HepG2 (cell line): ENCODE measurements around the gene METTL6. TPM values are rescaled to one million over a fixed set of nuclear protein-coding genes. Genes with fewer than 3 reads are reported as not detected.

ENCODE experiments used
- ELF3 ChIP-seq: IDR thresholded peaks from 2 replicates; pipeline ENCODE4 v1.6.1; 2016; ENCODE audit warnings: missing genetic modification reagents, missing compliant biosample characterization
- EZH2 ChIP-seq: conservative IDR thresholded peaks from 2 replicates; pipeline ENCODE4 v1.6.1; 2012; ENCODE audit warnings: mild to moderate bottlenecking, low read depth, low read length, moderate library complexity
- GATA4 ChIP-seq: sonication (generic); IDR thresholded peaks from 2 replicates; pipeline ENCODE4 v1.6.1; 2016; ENCODE audit warnings: antibody characterized with exemption, low read depth, borderline replicate concordance
- GPBP1L1 ChIP-seq: sonication (generic); formaldehyde crosslinking; IDR thresholded peaks from 2 replicates; pipeline ENCODE4 v1.5.0; 2020; ENCODE audit warnings: mild to moderate bottlenecking, missing genetic modification reagents
- GTF3A ChIP-seq: sonication (generic); formaldehyde crosslinking; conservative IDR thresholded peaks from 2 replicates; pipeline ENCODE4 v1.4.0; 2020; ENCODE audit warnings: mild to moderate bottlenecking, missing genetic modification reagents
- HNRNPUL1 ChIP-seq: fragments of 200-400 bp; formaldehyde crosslinking; IDR thresholded peaks from 2 replicates; pipeline ENCODE4 v1.6.1; 2017; ENCODE audit warnings: low read depth, mild to moderate bottlenecking, low read length, moderate library complexity
- MYNN ChIP-seq: sonication (generic); formaldehyde crosslinking; IDR thresholded peaks from 2 replicates; pipeline ENCODE4 v1.4.0; 2020; ENCODE audit warnings: mild to moderate bottlenecking, low read depth, missing genetic modification reagents
- NBN ChIP-seq: fragments of 450-650 bp; conservative IDR thresholded peaks from 2 replicates; pipeline ENCODE4 v1.6.1; 2017
- NR2F2 ChIP-seq: IDR thresholded peaks from 2 replicates; pipeline ENCODE4 v1.6.1; 2012; ENCODE audit warnings: low read depth, inconsistent platforms, borderline replicate concordance
- SKI ChIP-seq: fragments of 450-650 bp; IDR thresholded peaks from one replicate; pipeline ENCODE4 v1.6.1; 2018; ENCODE audit warnings: mild to moderate bottlenecking; ENCODE audit not compliant: partially characterized antibody
- STAG1 ChIP-seq: sonication (generic); formaldehyde crosslinking; IDR thresholded peaks from 2 replicates; pipeline ENCODE4 v1.4.0; 2020; ENCODE audit warnings: missing genetic modification reagents
- TBX2 ChIP-seq: sonication (generic); formaldehyde crosslinking; IDR thresholded peaks from 2 replicates; pipeline ENCODE4 v1.5.0; 2020; ENCODE audit warnings: missing genetic modification reagents, mild to moderate bottlenecking, borderline replicate concordance
- WIZ ChIP-seq: sonication (generic); formaldehyde crosslinking; IDR thresholded peaks from 2 replicates; pipeline ENCODE4 v1.5.1; 2020; ENCODE audit warnings: mild to moderate bottlenecking, missing genetic modification reagents
- YY1 ChIP-seq: IDR thresholded peaks from 2 replicates; pipeline ENCODE4 v1.6.1; 2011; ENCODE audit warnings: low read length, low read depth, moderate library complexity, mild to moderate bottlenecking; ENCODE audit not compliant: insufficient read depth, insufficient replicate concordance
- ZBTB2 ChIP-seq: sonication (generic); formaldehyde crosslinking; IDR thresholded peaks from 2 replicates; pipeline ENCODE4 v1.8.0; 2022; ENCODE audit warnings: low read depth, missing genetic modification reagents
- ZKSCAN8 ChIP-seq: IDR thresholded peaks from 2 replicates; pipeline ENCODE4 v1.6.1; 2016; ENCODE audit warnings: borderline replicate concordance, missing genetic modification reagents, missing compliant biosample characterization
- ZNF225 ChIP-seq: sonication (generic); formaldehyde crosslinking; IDR thresholded peaks from 2 replicates; pipeline ENCODE4 v1.4.0; 2020; ENCODE audit warnings: mild to moderate bottlenecking, missing genetic modification reagents
- ZNF232 ChIP-seq: sonication (generic); formaldehyde crosslinking; IDR thresholded peaks from 2 replicates; pipeline ENCODE4 v1.4.0; 2020; ENCODE audit warnings: missing genetic modification reagents, borderline replicate concordance
- ZNF264 ChIP-seq: sonication (generic); formaldehyde crosslinking; IDR thresholded peaks from 2 replicates; pipeline ENCODE4 v1.4.0; 2020; ENCODE audit warnings: missing genetic modification reagents
- ZNF597 ChIP-seq: sonication (generic); formaldehyde crosslinking; IDR thresholded peaks from 2 replicates; pipeline ENCODE4 v1.5.0; 2020; ENCODE audit warnings: missing genetic modification reagents
- ZNF629 ChIP-seq: sonication (generic); formaldehyde crosslinking; conservative IDR thresholded peaks from 2 replicates; pipeline ENCODE4 v1.5.0; 2020; ENCODE audit warnings: missing genetic modification reagents
- ZNF720 ChIP-seq: sonication (generic); formaldehyde crosslinking; IDR thresholded peaks from 2 replicates; pipeline ENCODE4 v1.4.0; 2020; ENCODE audit warnings: missing genetic modification reagents
- ZNF770 ChIP-seq: sonication (generic); formaldehyde crosslinking; IDR thresholded peaks from 2 replicates; pipeline ENCODE4 v1.5.0; 2020; ENCODE audit warnings: mild to moderate bottlenecking, missing genetic modification reagents
- ZNF773 ChIP-seq: sonication (generic); formaldehyde crosslinking; IDR thresholded peaks from 2 replicates; pipeline ENCODE4 v1.4.0; 2020; ENCODE audit warnings: missing genetic modification reagents, borderline replicate concordance
- ZNF776 ChIP-seq: sonication (generic); formaldehyde crosslinking; IDR thresholded peaks from 2 replicates; pipeline ENCODE4 v1.4.0; 2020; ENCODE audit warnings: mild to moderate bottlenecking, missing genetic modification reagents
- ZNF878 ChIP-seq: sonication (generic); formaldehyde crosslinking; IDR thresholded peaks from 2 replicates; pipeline ENCODE4 v1.8.1; 2023; ENCODE audit warnings: mild to moderate bottlenecking, missing genetic modification reagents, moderate library complexity
- polyA plus RNA-seq, 8 experiments: library from polyadenylated mRNA; depleted of rRNA in 3 of 8; stranded (reverse) in 7 of 8; unstranded in 1 of 8; fragments of >200 nt; fragmentation: Illumina TruSeq in 4 of 8; extraction: Trizol in 4 of 8; gene quantifications; 2 replicates each; pipeline versions ENCODE4 v1.2.1 to v1.2.3, GENCODE V29; 2011 to 2016; ENCODE audit warnings: low read depth in 4 of 8, missing spikeins in 1 of 8, mixed read lengths in 1 of 8; ENCODE audit not compliant: insufficient read depth in 1 of 8
- total RNA-seq, 5 experiments: library from RNA; depleted of rRNA; stranded (reverse); fragments of >200 nt; fragmentation: Illumina TruSeq; extraction: Trizol; gene quantifications; 2 replicates each; pipeline ENCODE4 v1.2.3, GENCODE V29; 2016; ENCODE audit warnings: low read depth in 1 of 5

METTL6 gene
- total and polyA plus RNA-seq, 2 of the 13 experiments (the other 11 are each of a cell fraction or from before 2014, with no cell fraction given): 17.2 to 29.4 TPM

- 0 out of 2 replicates have a peak, but pooled peaks have one; percentile 62 for TF ChIP-seq ZNF264 (CRISPR knock-in tag)
- TF ChIP-seq ELF3 (CRISPR knock-in tag): peak; percentile 68
- no peak for TF ChIP-seq SKI
- no peak for TF ChIP-seq ZNF720 (CRISPR knock-in tag)
- TF ChIP-seq MYNN (CRISPR knock-in tag): 0 out of 2 replicates have a peak, but pooled peaks have one; percentile 27
- no peak; the same call in 1 of the 2 replicates for TF ChIP-seq ZNF776 (CRISPR knock-in tag)
- TF ChIP-seq ZNF597 (CRISPR knock-in tag): no peak
- TF ChIP-seq NR2F2: peak; percentile 30; the same call in 1 of the 2 replicates
- no peak for TF ChIP-seq ZNF770 (CRISPR knock-in tag)
- TF ChIP-seq ZNF225 (CRISPR knock-in tag): no peak
- no peak for TF ChIP-seq GPBP1L1 (CRISPR knock-in tag)
- TF ChIP-seq WIZ (CRISPR knock-in tag): no peak
- no peak for TF ChIP-seq GTF3A
- TF ChIP-seq HNRNPUL1: no peak
- TF ChIP-seq EZH2: no peak
- TF ChIP-seq STAG1 (CRISPR knock-in tag): no peak; the same call in 1 of the 2 replicates
- no peak for TF ChIP-seq ZBTB2 (CRISPR knock-in tag)
- peak; percentile 82 for TF ChIP-seq YY1
- TF ChIP-seq ZNF232: no peak
- no peak for TF ChIP-seq NBN
- no peak; the same call in 1 of the 2 replicates for TF ChIP-seq ZNF773 (CRISPR knock-in tag)
- TF ChIP-seq ZNF629 (CRISPR knock-in tag): no peak
- no peak for TF ChIP-seq ZNF878 (CRISPR knock-in tag)
- TF ChIP-seq TBX2 (CRISPR knock-in tag): peak; percentile 56; the same call in 1 of the 2 replicates
- TF ChIP-seq GATA4: no peak
- TF ChIP-seq ZKSCAN8 (CRISPR knock-in tag): no peak
Observed at GRCh38 chr3:15427182-15427880, at the start of gene METTL6, which contains the start of gene EAF1 (continued).
